ENCODE measurements around the gene ZNF385B. TPM values are rescaled to one million over a fixed set of nuclear protein-coding genes. Genes with fewer than 3 reads are reported as not detected.

ZNF385B gene
- total RNA-seq, 1 experiment from 2014 or later: not detected

- in situ Hi-C loops (cut with HindIII; ENCODE audit: low sequenced_read_pairs): no loop called here
- DNase-seq (ENCODE audit: low spot score): no peak
These were observed 248.1 kb downstream of the ZNF385B start for GRCh38 chr2:179613299-179613651.

- in situ Hi-C loops (cut with HindIII; ENCODE audit: low sequenced_read_pairs): no loop called here
These were observed 248.7 kb downstream of the ZNF385B start for GRCh38 chr2:179612591-179613298.

GRCh38 chr2:179612108-179612507 lies 249.3 kb downstream of the ZNF385B start:
- DNase-seq (ENCODE audit: low spot score): no peak
- in situ Hi-C loops (cut with HindIII; ENCODE audit: low sequenced_read_pairs): no loop called here

More at GRCh38 chr2:179612591-179613298, 248.7 kb downstream of the ZNF385B start:
- DNase-seq (ENCODE audit: low spot score): no peak

GRCh38 chr2:179606141-179606540 lies 255.3 kb downstream of the ZNF385B start:
- DNase-seq (ENCODE audit: low spot score): no peak
- in situ Hi-C loops (cut with HindIII; ENCODE audit: low sequenced_read_pairs): no loop called here

GRCh38 chr2:179605341-179605740 lies 256.1 kb downstream of the ZNF385B start:
- in situ Hi-C loops (cut with HindIII; ENCODE audit: low sequenced_read_pairs): no loop called here
- no peak for DNase-seq (ENCODE audit: low spot score)

GRCh38 chr2:179604598-179604997 lies 256.8 kb downstream of the ZNF385B start:
- in situ Hi-C loops (cut with HindIII; ENCODE audit: low sequenced_read_pairs): no loop called here
- DNase-seq (ENCODE audit: low spot score): no peak

- in situ Hi-C loops (cut with HindIII; ENCODE audit: low sequenced_read_pairs): no loop called here
- DNase-seq (ENCODE audit: low spot score): no peak
These were observed 259.0 kb downstream of the ZNF385B start for GRCh38 chr2:179602452-179602851.

- no peak for DNase-seq (ENCODE audit: low spot score)
- in situ Hi-C loops (cut with HindIII; ENCODE audit: low sequenced_read_pairs): no loop called here
These were observed 265.4 kb downstream of the ZNF385B start for GRCh38 chr2:179596018-179596417.

- no peak for DNase-seq (ENCODE audit: low spot score)
- in situ Hi-C loops (cut with HindIII; ENCODE audit: low sequenced_read_pairs): no loop called here
These were observed 266.1 kb downstream of the ZNF385B start for GRCh38 chr2:179595284-179595683.

- no peak for DNase-seq (ENCODE audit: low spot score)
- in situ Hi-C loops (cut with HindIII; ENCODE audit: low sequenced_read_pairs): no loop called here
These were observed 266.9 kb downstream of the ZNF385B start for GRCh38 chr2:179594268-179595112.

GRCh38 chr2:179593323-179593722 lies 268.1 kb downstream of the ZNF385B start:
- in situ Hi-C loops (cut with HindIII; ENCODE audit: low sequenced_read_pairs): no loop called here
- no peak for DNase-seq (ENCODE audit: low spot score)

GRCh38 chr2:179592167-179592936 lies 269.1 kb downstream of the ZNF385B start:
- DNase-seq (ENCODE audit: low spot score): no peak
- in situ Hi-C loops (cut with HindIII; ENCODE audit: low sequenced_read_pairs): no loop called here

- in situ Hi-C loops (cut with HindIII; ENCODE audit: low sequenced_read_pairs): no loop called here
- no peak for DNase-seq (ENCODE audit: low spot score)
These were observed 269.7 kb downstream of the ZNF385B start for GRCh38 chr2:179591690-179592089.

GRCh38 chr2:179588486-179589145 lies 272.8 kb downstream of the ZNF385B start:
- in situ Hi-C loops (cut with HindIII; ENCODE audit: low sequenced_read_pairs): no loop called here
- DNase-seq (ENCODE audit: low spot score): no peak

- in situ Hi-C loops (cut with HindIII; ENCODE audit: low sequenced_read_pairs): no loop called here
- no peak for DNase-seq (ENCODE audit: low spot score)
These were observed 276.7 kb downstream of the ZNF385B start for GRCh38 chr2:179584760-179585159.

GRCh38 chr2:179581605-179582004 lies 279.8 kb downstream of the ZNF385B start:
- in situ Hi-C loops (cut with HindIII; ENCODE audit: low sequenced_read_pairs): no loop called here
- DNase-seq (ENCODE audit: low spot score): no peak

- peak; percentile 43 for DNase-seq (ENCODE audit: low spot score)
- in situ Hi-C loops (cut with HindIII; ENCODE audit: low sequenced_read_pairs): no loop called here
These were observed 280.9 kb downstream of the ZNF385B start for GRCh38 chr2:179580378-179581146.

GRCh38 chr2:179579800-179580199 lies 281.6 kb downstream of the ZNF385B start:
- in situ Hi-C loops (cut with HindIII; ENCODE audit: low sequenced_read_pairs): no loop called here
- peak; percentile 55 for DNase-seq (ENCODE audit: low spot score)

All from G401 (cell line).